Mesendoderm (in vitro differentiated cells): ENCODE measurements around the gene AHI1.

Source experiments
- DNase-seq: peaks from one replicate; pipeline ENCODE4 v3.0.0; 2013
- H2AK5ac ChIP-seq: 2 replicates; pipeline ENCODE4 v1.6.1; 2013; ENCODE audit warnings: low read length, inconsistent platforms
- H2BK120ac ChIP-seq: 2 replicates; pipeline ENCODE4 v1.6.1; 2013; ENCODE audit warnings: low read depth, mild to moderate bottlenecking, low read length, moderate library complexity, mixed read lengths
- H2BK15ac ChIP-seq: replicated peaks from 2 replicates; pipeline ENCODE4 v1.6.1; 2013; ENCODE audit warnings: low read depth, mild to moderate bottlenecking, moderate library complexity
- H2BK5ac ChIP-seq: 2 replicates; pipeline ENCODE4 v1.6.1; 2013; ENCODE audit warnings: low read length, inconsistent platforms
- H3K18ac ChIP-seq: 2 replicates; pipeline ENCODE4 v1.6.1; 2013; ENCODE audit warnings: mild to moderate bottlenecking, low read length, mixed read lengths
- H3K23ac ChIP-seq: one replicate; pipeline ENCODE4 v1.6.1; 2013; ENCODE audit warnings: low read length
- H3K27ac ChIP-seq: 2 replicates; pipeline ENCODE4 v1.5.1; 2013; ENCODE audit warnings: low read depth, mild to moderate bottlenecking, inconsistent platforms, low read length, moderate library complexity
- H3K27me3 ChIP-seq: 2 replicates; pipeline ENCODE4 v1.6.1; 2013; ENCODE audit warnings: low read length, control low read depth, mild to moderate bottlenecking, inconsistent platforms; ENCODE audit not compliant: insufficient read depth, poor library complexity
- H3K36me3 ChIP-seq: 2 replicates; pipeline ENCODE4 v1.6.1; 2013; ENCODE audit warnings: low read length, inconsistent platforms; ENCODE audit not compliant: control insufficient read depth, insufficient read depth
- H3K4ac ChIP-seq: one replicate; pipeline ENCODE4 v1.6.1; 2013; ENCODE audit warnings: low read depth, mild to moderate bottlenecking, low read length, moderate library complexity
- H3K4me1 ChIP-seq: 2 replicates; pipeline ENCODE4 v1.6.1; 2013; ENCODE audit warnings: low read depth, low read length, inconsistent platforms; ENCODE audit not compliant: control insufficient read depth
- H3K4me2 ChIP-seq: 2 replicates; pipeline ENCODE4 v1.6.1; 2013; ENCODE audit warnings: low read length
- H3K4me3 ChIP-seq: 2 replicates; pipeline ENCODE4 v1.5.1; 2013; ENCODE audit warnings: mild to moderate bottlenecking, low read length
- H3K56ac ChIP-seq: one replicate; pipeline ENCODE4 v1.6.1; 2013; ENCODE audit warnings: low read length
- H3K79me1 ChIP-seq: 2 replicates; pipeline ENCODE4 v1.6.1; 2013; ENCODE audit warnings: low read length, inconsistent platforms
- H3K79me2 ChIP-seq: 2 replicates; pipeline ENCODE4 v1.6.1; 2013; ENCODE audit warnings: mild to moderate bottlenecking, low read length; ENCODE audit not compliant: control insufficient read depth, insufficient read depth
- H3K9ac ChIP-seq: 2 replicates; pipeline ENCODE4 v1.6.1; 2013; ENCODE audit warnings: low read length, inconsistent platforms
- H4K5ac ChIP-seq: one replicate; pipeline ENCODE4 v1.6.1; 2013; ENCODE audit warnings: low read length
- H4K8ac ChIP-seq: one replicate; pipeline ENCODE4 v1.6.1; 2013; ENCODE audit warnings: low read depth, mild to moderate bottlenecking, control low read depth, low read length, moderate library complexity
- WGBS: extraction: QIAGEN DNeasy Blood & Tissue Kit; methylation state at CpG from one replicate; pipeline ENCODE4 v1.1.7; 2013; ENCODE audit warnings: low lambda C conversion rate, missing lambda C conversion rate; ENCODE audit not compliant: insufficient coverage; ENCODE audit errors: extremely low coverage; 5-methylcytosine and 5-hydroxymethylcytosine counted together

AHI1 gene

DNA sequence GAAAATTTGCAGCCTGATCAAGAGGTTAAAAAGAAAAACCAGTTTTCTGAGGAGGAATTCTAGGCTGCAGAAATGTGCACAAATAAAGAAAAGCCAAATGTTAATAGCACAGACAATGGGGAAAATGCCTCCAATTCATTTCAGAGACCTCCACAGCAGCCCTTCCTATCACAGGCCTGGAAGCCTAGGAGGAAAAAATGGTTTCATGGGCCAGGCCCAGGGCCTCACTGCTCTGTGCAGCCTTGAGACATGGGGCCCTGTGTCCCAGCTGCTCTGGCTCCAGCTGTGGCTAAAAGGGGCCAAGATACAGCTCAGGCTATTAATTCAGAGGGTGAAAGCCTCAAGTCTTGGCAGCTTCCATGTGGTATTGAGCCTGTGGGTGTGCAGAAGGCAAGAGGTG lies 18.9 kb downstream of the AHI1 start:
- H2BK15ac ChIP-seq: no peak overlapping the region
- no peak overlapping the region for H3K4ac ChIP-seq
- no peaks in the 10 kb centered on the region for H3K79me1 ChIP-seq
- H3K27me3 ChIP-seq: no peaks in the 10 kb centered on the region
- H3K79me2 ChIP-seq: no peaks in the 10 kb centered on the region
- no peak overlapping the region for H2BK5ac ChIP-seq
- H3K36me3 ChIP-seq: peaks cover 2% of the 10 kb centered on the region
- H3K4me2 ChIP-seq: no peak overlapping the region
- no peak for DNase-seq
- no peak overlapping the region for H4K8ac ChIP-seq
- no peak overlapping the region for H3K23ac ChIP-seq
- no peak overlapping the region for H3K56ac ChIP-seq
- no peak overlapping the region for H3K18ac ChIP-seq
- no peak overlapping the region for H2BK120ac ChIP-seq
- no peak overlapping the region for H4K5ac ChIP-seq
- H3K9ac ChIP-seq: no peak overlapping the region
- H3K27ac ChIP-seq: no peak overlapping the region
- no peak overlapping the region for H2AK5ac ChIP-seq
- no peak overlapping the region for H3K4me3 ChIP-seq
- H3K4me1 ChIP-seq: no peaks in the 10 kb centered on the region

DNA sequence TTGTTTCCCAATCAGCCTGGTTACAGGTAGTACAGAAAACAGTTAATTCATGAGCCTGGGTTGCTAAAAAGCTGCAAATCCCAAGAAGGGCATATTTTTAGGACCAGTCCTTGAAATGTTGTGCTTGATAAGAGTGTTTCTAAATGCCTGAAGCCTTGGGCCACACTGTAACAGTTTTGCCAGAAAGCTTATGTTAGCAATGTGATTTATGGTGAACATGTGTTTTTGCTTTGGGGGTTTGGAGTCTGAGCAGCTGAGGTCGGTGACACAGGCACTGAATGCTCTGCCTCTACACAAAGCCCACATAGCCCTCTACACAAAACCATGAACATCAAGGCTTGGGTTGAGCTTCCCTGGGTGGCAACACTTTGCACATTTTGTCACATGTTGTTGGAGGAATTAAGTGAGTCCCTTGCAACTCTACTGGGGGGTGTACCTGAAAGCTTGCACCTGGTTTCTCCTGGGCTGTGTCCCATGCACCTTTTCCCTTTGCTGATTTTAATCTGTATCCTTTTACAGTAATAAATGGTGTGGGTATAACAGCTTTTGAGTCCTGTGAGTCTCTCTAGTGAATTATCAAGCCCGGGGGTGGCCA lies 22.2 kb downstream of the AHI1 start:
- H3K27ac ChIP-seq: no peak overlapping the region
- no peak for DNase-seq

DNA sequence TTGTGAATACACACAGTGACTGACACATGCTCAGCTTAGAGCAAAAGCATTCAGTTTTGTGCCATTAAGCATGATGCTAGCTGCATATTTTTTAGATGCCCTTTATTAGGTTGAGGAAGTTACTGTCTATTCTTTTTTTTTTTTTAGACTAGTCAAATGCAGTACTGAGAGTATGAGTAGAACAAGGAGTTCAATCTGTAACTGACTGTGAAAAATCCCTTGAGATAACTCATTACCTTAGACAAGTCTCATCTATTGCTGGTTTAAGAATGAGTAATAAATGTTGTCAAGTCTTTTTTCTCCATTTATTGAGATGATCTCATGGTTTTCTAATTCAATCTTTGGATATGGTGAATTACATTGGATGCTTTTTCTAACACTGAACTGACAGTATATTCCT lies 23.2 kb downstream of the AHI1 start:
- H4K8ac ChIP-seq: no peak overlapping the region
- no peak overlapping the region for H2AK5ac ChIP-seq
- H3K23ac ChIP-seq: no peak overlapping the region
- H4K5ac ChIP-seq: no peak overlapping the region
- no peaks in the 10 kb centered on the region for H3K27me3 ChIP-seq
- no peaks in the 10 kb centered on the region for H3K36me3 ChIP-seq
- H2BK120ac ChIP-seq: no peak overlapping the region
- no peak overlapping the region for H3K56ac ChIP-seq
- H3K4me1 ChIP-seq: no peaks in the 10 kb centered on the region
- H3K4ac ChIP-seq: no peak overlapping the region
- no peak for DNase-seq
- no peak overlapping the region for H2BK15ac ChIP-seq
- no peak overlapping the region for H3K4me3 ChIP-seq
- no peak overlapping the region for H3K9ac ChIP-seq
- H3K4me2 ChIP-seq: no peak overlapping the region
- H3K27ac ChIP-seq: no peak overlapping the region
- no peaks in the 10 kb centered on the region for H3K79me2 ChIP-seq
- H3K18ac ChIP-seq: no peak overlapping the region
- no peaks in the 10 kb centered on the region for H3K79me1 ChIP-seq
- H2BK5ac ChIP-seq: no peak overlapping the region

More for the DNA sequence above, 22.2 kb downstream of the AHI1 start:
- Histone ChIP-seq H4K8ac (no peak overlapping the region), H3K79me2 (no peaks in the 10 kb centered on the region), H2BK5ac (no peak overlapping the region), H4K5ac (no peak overlapping the region), H3K23ac (no peak overlapping the region), H3K4ac (no peak overlapping the region), H3K27me3 (no peaks in the 10 kb centered on the region), H2BK120ac (no peak overlapping the region), H3K9ac (no peak overlapping the region), H3K4me1 (no peaks in the 10 kb centered on the region), H2AK5ac (no peak overlapping the region), H3K56ac (no peak overlapping the region), H2BK15ac (no peak overlapping the region), H3K4me2 (no peak overlapping the region), H3K36me3 (no peaks in the 10 kb centered on the region), H3K4me3 (no peak overlapping the region), H3K79me1 (no peaks in the 10 kb centered on the region), H3K18ac (no peak overlapping the region)
- no CpG with 5 or more reads among the region's 2 CpGs for whole genome bisulfite sequencing

DNA sequence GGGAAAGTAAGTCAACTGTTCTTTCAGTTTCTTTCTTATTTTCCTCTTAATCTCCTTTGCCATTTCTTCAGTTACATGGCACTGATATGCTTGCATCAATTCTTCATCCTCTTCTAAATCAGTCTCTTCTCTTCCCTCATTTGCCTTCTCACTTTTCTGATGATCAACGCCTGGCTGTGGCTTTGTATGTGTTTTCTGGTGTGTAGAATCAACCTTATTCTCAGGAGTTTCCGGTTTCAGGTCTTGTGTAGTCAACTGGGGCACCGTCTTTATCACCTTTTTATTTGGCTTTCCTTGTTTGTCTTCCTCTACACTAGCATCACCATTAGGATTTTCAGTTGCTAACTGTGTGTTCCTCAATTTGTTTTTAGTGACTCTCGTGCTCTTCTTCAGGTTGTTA lies 31.6 kb downstream of the AHI1 start:
- H3K4ac ChIP-seq: no peak overlapping the region
- no peak overlapping the region for H2BK5ac ChIP-seq
- no peak for DNase-seq
- H4K5ac ChIP-seq: no peak overlapping the region
- H3K27me3 ChIP-seq: no peaks in the 10 kb centered on the region
- H3K27ac ChIP-seq: no peak overlapping the region
- no peak overlapping the region for H3K9ac ChIP-seq
- no peak overlapping the region for H3K4me2 ChIP-seq
- H2BK15ac ChIP-seq: no peak overlapping the region
- H3K23ac ChIP-seq: no peak overlapping the region
- WGBS: no CpG with 5 or more reads among the region's 4 CpGs
- H3K4me3 ChIP-seq: no peak overlapping the region
- H3K79me1 ChIP-seq: no peaks in the 10 kb centered on the region
- no peak overlapping the region for H4K8ac ChIP-seq
- H3K4me1 ChIP-seq: no peaks in the 10 kb centered on the region
- no peaks in the 10 kb centered on the region for H3K79me2 ChIP-seq
- H2BK120ac ChIP-seq: no peak overlapping the region
- H3K36me3 ChIP-seq: no peaks in the 10 kb centered on the region
- no peak overlapping the region for H3K56ac ChIP-seq
- no peak overlapping the region for H2AK5ac ChIP-seq
- no peak overlapping the region for H3K18ac ChIP-seq

DNA sequence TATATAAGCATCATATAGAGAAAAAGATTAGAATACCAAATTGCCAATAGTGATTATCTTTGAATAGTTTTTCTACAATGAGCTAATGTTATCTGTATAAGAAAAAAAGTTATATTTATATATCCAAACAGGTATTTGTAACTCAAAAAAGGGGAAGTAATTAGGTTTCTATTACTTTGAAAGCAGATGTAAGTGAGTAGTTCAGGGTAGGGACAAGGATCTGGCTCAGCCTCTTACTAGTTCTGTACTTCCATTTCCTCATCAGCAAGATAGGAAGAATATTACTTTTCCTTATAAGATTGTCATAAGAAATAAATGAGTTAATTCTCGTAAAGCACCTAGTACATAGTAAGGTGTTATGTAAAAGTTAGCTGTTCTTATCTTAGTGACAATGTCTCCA lies 32.2 kb downstream of the AHI1 start:
- no peak overlapping the region for H3K18ac ChIP-seq
- H3K4me2 ChIP-seq: no peak overlapping the region
- no peak overlapping the region for H2BK5ac ChIP-seq
- H3K9ac ChIP-seq: no peak overlapping the region
- no peaks in the 10 kb centered on the region for H3K36me3 ChIP-seq
- no peak for DNase-seq
- no peak overlapping the region for H3K4ac ChIP-seq
- H3K27ac ChIP-seq: no peak overlapping the region
- no peak overlapping the region for H3K23ac ChIP-seq
- no peaks in the 10 kb centered on the region for H3K27me3 ChIP-seq
- no peak overlapping the region for H2BK120ac ChIP-seq
- no peak overlapping the region for H4K8ac ChIP-seq
- whole genome bisulfite sequencing: no CpG with 5 or more reads among the region's 1 CpG
- no peak overlapping the region for H4K5ac ChIP-seq
- no peak overlapping the region for H2BK15ac ChIP-seq
- no peaks in the 10 kb centered on the region for H3K4me1 ChIP-seq
- no peaks in the 10 kb centered on the region for H3K79me2 ChIP-seq
- H3K4me3 ChIP-seq: no peak overlapping the region
- no peak overlapping the region for H3K56ac ChIP-seq
- no peak overlapping the region for H2AK5ac ChIP-seq
- H3K79me1 ChIP-seq: no peaks in the 10 kb centered on the region

DNA sequence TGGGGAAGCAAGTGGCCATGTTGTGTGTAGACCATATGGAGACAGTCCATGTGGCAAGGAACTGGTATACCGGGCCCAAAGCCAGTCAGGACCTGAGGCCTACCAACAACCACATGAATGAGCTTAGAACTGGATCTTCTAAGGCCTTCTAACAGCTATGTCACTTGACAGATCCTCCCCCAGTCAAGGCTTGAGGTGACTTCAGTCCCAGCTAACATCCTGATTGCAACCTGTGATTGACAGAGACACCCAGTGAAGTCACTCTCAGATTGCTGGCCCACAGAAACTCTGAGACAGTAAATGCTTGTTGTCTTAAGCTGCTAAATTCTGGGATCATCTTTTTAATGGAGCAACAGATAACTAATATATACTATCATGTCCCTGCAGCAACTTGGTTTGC lies 32.9 kb downstream of the AHI1 start:
- H2BK15ac ChIP-seq: no peak overlapping the region
- no peak overlapping the region for H2BK5ac ChIP-seq
- H3K27ac ChIP-seq: no peak overlapping the region
- DNase-seq: no peak
- no peaks in the 10 kb centered on the region for H3K79me1 ChIP-seq
- H2BK120ac ChIP-seq: no peak overlapping the region
- H4K5ac ChIP-seq: no peak overlapping the region
- H2AK5ac ChIP-seq: no peak overlapping the region
- no peak overlapping the region for H3K18ac ChIP-seq
- H3K4me3 ChIP-seq: no peak overlapping the region
- H3K27me3 ChIP-seq: no peaks in the 10 kb centered on the region
- no peaks in the 10 kb centered on the region for H3K4me1 ChIP-seq
- no peak overlapping the region for H3K56ac ChIP-seq
- no peaks in the 10 kb centered on the region for H3K79me2 ChIP-seq
- H3K4ac ChIP-seq: no peak overlapping the region
- H3K4me2 ChIP-seq: no peak overlapping the region
- H3K23ac ChIP-seq: no peak overlapping the region
- no peak overlapping the region for H3K9ac ChIP-seq
- no peak overlapping the region for H4K8ac ChIP-seq
- no CpG with 5 or more reads among the region's 1 CpG for WGBS
- no peaks in the 10 kb centered on the region for H3K36me3 ChIP-seq
